WERI-Rb-1 (cell line): Measurements from ENCODE around the gene BCL7B.
A peak's percentile ranks its signal among the peaks of the same experiment; 100 is the strongest.
"Not testable (repeated sequence)": the region's sequence is repeated elsewhere in the genome, so short reads cannot be mapped to it uniquely, and the experiment has no call there.

Experiments
- DNase-seq: peaks from one replicate; pipeline ENCODE4 v3.0.0-alpha.2; 2020
- H3K27ac ChIP-seq: fragments of 250-450 bp; sonication (Bioruptor Pico); 2 replicates; pipeline ENCODE4 v1.5.1; 2020; ENCODE audit warnings: mild to moderate bottlenecking, moderate library complexity
- H3K27me3 ChIP-seq: fragments of 250-450 bp; sonication (Bioruptor Pico); 2 replicates; pipeline ENCODE4 v1.5.1; 2021; ENCODE audit warnings: mild to moderate bottlenecking, low read depth, moderate library complexity; ENCODE audit not compliant: insufficient read depth, severe bottlenecking
- H3K36me3 ChIP-seq: fragments of 250-450 bp; sonication (Bioruptor Pico); 2 replicates; pipeline ENCODE4 v1.5.1; 2020; ENCODE audit warnings: mild to moderate bottlenecking, moderate library complexity
- H3K4me3 ChIP-seq: 2 replicates; pipeline ENCODE4 v1.5.1; 2011; ENCODE audit warnings: low read depth, mild to moderate bottlenecking, control low read depth, low read length
- H3K9me3 ChIP-seq: fragments of 250-450 bp; sonication (Bioruptor Pico); 2 replicates; pipeline ENCODE4 v1.5.1; 2021; ENCODE audit warnings: mild to moderate bottlenecking, moderate library complexity; ENCODE audit not compliant: severe bottlenecking
- TF ChIP-seq, protein P1 (sequence below): IDR thresholded peaks from 2 replicates; pipeline ENCODE4 v1.5.1; 2011; ENCODE audit warnings: low read depth, mild to moderate bottlenecking, control low read depth, inconsistent platforms, low read length

BCL7B gene

GRCh38 chr7:73532224-73532623 is 25.3 kb downstream of the BCL7B start:
- Histone ChIP-seq H3K9me3 (peaks cover 4% of the 10 kb centered on the region), H3K36me3 (peaks cover 44% of the 10 kb centered on the region), H3K4me3 (no peak overlapping the region), H3K27ac (no peak overlapping the region), H3K27me3 (no peaks in the 10 kb centered on the region)
- DNase-seq, result no peak
- TF ChIP-seq, protein P1, sequence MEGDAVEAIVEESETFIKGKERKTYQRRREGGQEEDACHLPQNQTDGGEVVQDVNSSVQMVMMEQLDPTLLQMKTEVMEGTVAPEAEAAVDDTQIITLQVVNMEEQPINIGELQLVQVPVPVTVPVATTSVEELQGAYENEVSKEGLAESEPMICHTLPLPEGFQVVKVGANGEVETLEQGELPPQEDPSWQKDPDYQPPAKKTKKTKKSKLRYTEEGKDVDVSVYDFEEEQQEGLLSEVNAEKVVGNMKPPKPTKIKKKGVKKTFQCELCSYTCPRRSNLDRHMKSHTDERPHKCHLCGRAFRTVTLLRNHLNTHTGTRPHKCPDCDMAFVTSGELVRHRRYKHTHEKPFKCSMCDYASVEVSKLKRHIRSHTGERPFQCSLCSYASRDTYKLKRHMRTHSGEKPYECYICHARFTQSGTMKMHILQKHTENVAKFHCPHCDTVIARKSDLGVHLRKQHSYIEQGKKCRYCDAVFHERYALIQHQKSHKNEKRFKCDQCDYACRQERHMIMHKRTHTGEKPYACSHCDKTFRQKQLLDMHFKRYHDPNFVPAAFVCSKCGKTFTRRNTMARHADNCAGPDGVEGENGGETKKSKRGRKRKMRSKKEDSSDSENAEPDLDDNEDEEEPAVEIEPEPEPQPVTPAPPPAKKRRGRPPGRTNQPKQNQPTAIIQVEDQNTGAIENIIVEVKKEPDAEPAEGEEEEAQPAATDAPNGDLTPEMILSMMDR, result no peak

DNA sequence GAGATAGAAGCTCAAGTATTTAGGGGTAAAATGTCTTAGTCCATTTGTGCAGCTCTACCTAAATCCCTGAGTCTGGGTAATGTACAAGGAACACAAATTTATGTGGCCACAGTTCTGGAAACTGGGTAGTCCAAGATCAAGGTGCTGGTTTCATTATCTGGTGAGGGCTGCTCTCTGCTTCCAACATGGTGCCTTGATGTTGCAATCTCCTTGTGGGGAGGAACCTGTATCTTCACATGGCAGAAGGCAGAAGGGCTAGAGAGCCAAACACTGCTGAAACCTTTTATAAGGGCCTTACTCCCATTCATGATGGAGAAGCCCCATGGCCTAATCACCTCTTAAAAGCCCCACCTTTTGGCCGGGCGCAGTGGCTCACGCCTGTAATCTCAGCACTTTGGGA is 26.7 kb downstream of the BCL7B start:
- Histone ChIP-seq H3K9me3 (peaks cover 4% of the 10 kb centered on the region), H3K27ac (no peak overlapping the region), H3K36me3 (peaks cover 29% of the 10 kb centered on the region), H3K4me3 (no peak overlapping the region), H3K27me3 (no peaks in the 10 kb centered on the region)
- TF ChIP-seq, protein P1, result no peak
- DNase-seq, result no peak

DNA sequence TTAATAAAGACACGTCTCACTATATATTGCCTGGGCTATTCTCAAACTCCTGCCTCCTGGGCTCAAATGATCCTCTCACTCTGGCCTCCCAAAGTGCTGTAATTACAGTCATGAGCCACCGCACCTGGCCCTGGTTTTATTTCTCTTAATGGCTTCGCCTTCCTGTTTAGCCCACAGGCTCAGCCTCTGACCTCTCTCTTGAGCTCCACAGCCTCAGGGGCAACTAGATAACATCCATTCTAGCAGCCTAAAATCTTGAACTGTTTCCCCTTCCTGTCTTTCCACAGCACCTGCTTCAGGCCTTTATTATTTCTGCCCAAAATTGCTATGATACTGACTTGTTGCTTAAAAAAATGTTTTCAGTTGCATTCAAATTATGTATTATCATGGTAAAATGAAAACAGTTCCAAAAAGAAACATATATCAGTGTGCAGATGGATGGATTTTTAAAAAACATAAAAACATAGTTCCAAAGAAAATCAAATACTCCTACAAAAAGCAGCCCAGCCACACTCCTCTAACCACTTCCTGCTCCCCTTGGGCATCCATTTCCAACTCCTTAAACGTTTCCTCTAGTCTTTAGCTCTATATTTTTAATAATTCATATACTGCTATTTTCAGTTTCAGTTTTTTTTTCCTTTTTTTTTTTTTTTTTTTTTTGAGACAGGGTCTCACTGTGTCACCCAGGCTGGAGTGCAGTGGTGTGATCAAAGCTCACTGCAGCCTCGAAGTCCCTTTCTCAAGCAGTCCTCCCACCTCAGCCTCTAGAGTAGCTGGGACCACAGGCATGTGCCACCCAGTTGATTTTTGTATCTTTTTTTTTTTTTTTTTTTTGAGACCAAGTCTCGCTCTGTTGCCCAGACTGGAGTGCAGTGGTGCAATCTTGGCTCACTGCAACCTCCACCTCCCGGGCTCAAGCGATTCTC is 30.3 kb downstream of the BCL7B start:
- Histone ChIP-seq H3K27me3 (no peaks in the 10 kb centered on the region), H3K4me3 (no peak overlapping the region), H3K9me3 (peaks cover 2% of the 10 kb centered on the region), H3K36me3 (peaks cover 2% of the 10 kb centered on the region), H3K27ac (no peak overlapping the region)
- peak; percentile 28 for DNase-seq
- TF ChIP-seq, protein P1, result no peak

GRCh38 chr7:73526158-73526494 is 31.4 kb downstream of the BCL7B start:
- H3K27ac ChIP-seq, H3K27me3 ChIP-seq, H3K4me3 ChIP-seq, H3K36me3 ChIP-seq, DNase-seq, H3K9me3 ChIP-seq: not testable (repeated sequence)

GRCh38 chr7:73522105-73522872 is 35.2 kb downstream of the BCL7B start, which contains the start of gene BAZ1B:
TSS of gene BAZ1B (minus strand) at chr7:73522293. CDS start at chr7:73521933, 360 bp downstream.
- TF ChIP-seq, protein P1, result no peak
- peaks cover 41% of the 10 kb centered on the region for H3K36me3 ChIP-seq

GRCh38 chr7:73521636-73522104 is 35.8 kb downstream of the BCL7B start:
- Histone ChIP-seq H3K27me3 (no peaks in the 10 kb centered on the region), H3K36me3 (peaks cover 47% of the 10 kb centered on the region)
- TF ChIP-seq, protein P1, result no peak

More at GRCh38 chr7:73522105-73522872, 35.2 kb downstream of the BCL7B start, which contains the start of gene BAZ1B:
- Histone ChIP-seq H3K9me3 (no peaks in the 10 kb centered on the region), H3K4me3 (peak within 1 kb of the TSS; percentile 56), H3K27ac (peak within 1 kb of the TSS; percentile 100), H3K27me3 (no peaks in the 10 kb centered on the region)
- peak; percentile 98 for DNase-seq

More at GRCh38 chr7:73521636-73522104, 35.8 kb downstream of the BCL7B start:
- peak overlapping the region; percentile 56 for H3K4me3 ChIP-seq
- H3K27ac ChIP-seq, result peak overlapping the region; percentile 100
- H3K9me3 ChIP-seq, result no peaks in the 10 kb centered on the region
- no peak for DNase-seq
